GM12891 (cell line): Measurements from ENCODE around the gene MACO1.

ENCODE experiments used
- POLR2A ChIP-seq: IDR thresholded peaks from 2 replicates; pipeline ENCODE4 v1.6.1; 2011; ENCODE audit warnings: low read depth, low read length, control low read depth
- POLR2AphosphoS5 ChIP-seq: IDR thresholded peaks from 2 replicates; pipeline ENCODE4 v1.6.1; 2011; ENCODE audit warnings: low read depth, low read length, control low read depth
- TAF1 ChIP-seq: IDR thresholded peaks from 2 replicates; pipeline ENCODE4 v1.6.1; 2011; ENCODE audit warnings: low read depth, low read length, control low read depth

DNA sequence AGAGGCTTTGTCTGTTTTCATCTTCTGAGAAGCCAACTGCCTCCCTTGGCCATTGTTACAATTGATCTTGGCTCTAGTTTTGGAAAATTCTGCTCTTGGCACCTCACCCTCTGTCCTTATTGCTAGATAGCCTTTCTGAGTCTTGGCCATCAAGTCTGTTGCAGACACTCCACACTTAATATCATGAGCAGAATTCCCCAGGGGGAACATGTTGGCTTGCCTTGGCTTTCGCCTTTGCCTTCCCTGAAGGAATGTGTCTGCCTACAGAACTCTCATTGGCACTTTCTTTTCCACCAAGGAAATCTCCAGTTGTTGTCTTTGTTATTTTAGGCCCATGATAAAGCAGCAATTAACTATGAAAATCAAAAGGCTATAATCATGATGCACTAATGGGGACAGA, 70.0 kb downstream of the MACO1 start:
- no peak for TF ChIP-seq POLR2AphosphoS5
- TF ChIP-seq POLR2A: no peak
- TF ChIP-seq TAF1: no peak
